Sigmoid colon (tissue), 7 donors: ENCODE data around the gene IL7R. TPM values are rescaled to one million over a fixed set of nuclear protein-coding genes. Genes with fewer than 3 reads are reported as not detected.

Experiments used
- DNase-seq: peaks from one replicate; pipeline ENCODE4 v3.0.0-alpha.2; 2019
- H3K27ac ChIP-seq, 4 donors: fragments of 200-600 bp; sonication (generic); one replicate each; pipeline ENCODE4 v1.5.1; 2016 to 2019; ENCODE audit warnings: mild to moderate bottlenecking in 1 of 4
- H3K27me3 ChIP-seq, 3 donors: fragments of 200-600 bp; sonication (generic); one replicate each; pipeline ENCODE4 v1.5.1; 2019; ENCODE audit warnings: mild to moderate bottlenecking in 1 of 3
- H3K36me3 ChIP-seq, 4 donors: fragments of 200-600 bp; sonication (generic); one replicate each; pipeline ENCODE4 v1.5.1; 2016 to 2019
- H3K4me1 ChIP-seq, 4 donors: fragments of 200-600 bp; sonication (generic); one replicate each; pipeline ENCODE4 v1.5.1; 2017 to 2019
- H3K4me3 ChIP-seq, 4 donors: fragments of 200-600 bp; sonication (generic); one replicate each; pipeline ENCODE4 v1.5.1; 2017 to 2019; ENCODE audit warnings: mild to moderate bottlenecking in 2 of 4, moderate library complexity in 1 of 4
- H3K9me3 ChIP-seq, 4 donors: fragments of 200-600 bp in 3 of 4; sonication (generic) in 3 of 4; one replicate each; pipeline versions ENCODE4 v1.5.1 to v1.6.1; 2013 to 2019
- EP300 ChIP-seq, 4 donors: sonication (generic); formaldehyde crosslinking; IDR thresholded peaks; one replicate each; pipeline ENCODE4 v1.6.1; 2017; ENCODE audit warnings: antibody characterized with exemption in 4 of 4
- POLR2A ChIP-seq, 2 donors: fragments of 450-650 bp; IDR thresholded peaks; one replicate each; pipeline ENCODE4 v1.6.1; 2016; ENCODE audit warnings: antibody characterized with exemption in 2 of 2, mild to moderate bottlenecking in 2 of 2, moderate library complexity in 2 of 2
- POLR2AphosphoS5 ChIP-seq, 4 donors: sonication (generic); formaldehyde crosslinking; IDR thresholded peaks; one replicate each; pipeline ENCODE4 v1.6.1; 2017; ENCODE audit warnings: antibody characterized with exemption in 4 of 4
- WGBS, 2 donors: extraction: QIAGEN DNeasy Blood & Tissue Kit; methylation state at CpG; one replicate each; pipeline ENCODE4 v1.1.7; 2013; 5-methylcytosine and 5-hydroxymethylcytosine counted together
- intact Hi-C: fragments of 100-400 bp; cut with DNase I; formaldehyde crosslinking; loops from one replicate; pipeline ENCODE4 v1.15.1; 2023
- polyA plus RNA-seq, 3 donors: library from polyadenylated mRNA; stranded (reverse); fragments of 200-250 nt; gene quantifications; one replicate each; pipeline ENCODE4 v1.2.3, GENCODE V29; 2013
- total RNA-seq, 4 donors: library from RNA; depleted of rRNA; stranded (reverse); fragments of >200 nt; gene quantifications; one replicate each; pipeline ENCODE4 v1.1.0, GENCODE V29; 2016
- TF ChIP-seq, protein P1 (sequence below), 4 experiments: fragments of 450-650 bp in 3 of 4; fragments of 200-600 bp in 1 of 4; IDR thresholded peaks; one replicate each; pipeline ENCODE4 v1.5.1; 2016 to 2019; ENCODE audit warnings: antibody characterized with exemption in 4 of 4, mild to moderate bottlenecking in 3 of 4, moderate library complexity in 2 of 4
- donor health status: healthy with polysubstance abuse.
- donor health status: Bipolar disorder and iron deficiency.
- donor health status: healthy.

IL7R gene
- total and polyA plus RNA-seq, 7 donors: 1.4 to 65.8 (median 3.1) TPM

DNA sequence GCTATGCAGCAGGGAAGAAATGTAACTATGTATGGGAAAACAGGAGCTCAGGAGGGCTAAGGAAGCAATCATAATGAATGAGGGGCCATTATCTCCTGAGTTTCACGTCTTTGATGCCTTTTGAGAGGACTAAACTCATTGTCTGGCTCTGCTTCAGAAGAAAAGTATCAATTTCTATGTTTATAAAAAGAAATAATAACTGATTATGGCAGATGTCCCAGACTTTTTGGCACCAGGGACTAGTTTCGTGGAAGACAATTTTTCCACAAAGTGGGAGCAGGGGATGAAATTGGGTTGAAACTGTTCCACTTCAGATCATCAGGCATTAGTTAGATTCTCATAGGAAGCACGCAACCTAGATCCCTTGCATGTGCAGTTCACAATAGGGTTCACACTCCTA, 8.7 kb upstream of the IL7R start:
- Histone ChIP-seq H3K27ac (no peak overlapping the region), H3K9me3 (no peaks in the 10 kb centered on the region), H3K36me3 (no peaks in the 10 kb centered on the region), H3K27me3 (no peaks in the 10 kb centered on the region), H3K4me3 (no peak overlapping the region), H3K4me1 (peaks cover 0 to 5% (median 0%) of the 10 kb centered on the region in 4 donors)
- 64 to 72% methylated on average over 3 of the region's 3 CpGs for WGBS, 2 donors
- no peak for TF ChIP-seq EP300 (IDR thresholded peaks at IDR 0.05)
- no peak for TF ChIP-seq POLR2AphosphoS5 (IDR thresholded peaks at IDR 0.05)
- TF ChIP-seq, protein P1, sequence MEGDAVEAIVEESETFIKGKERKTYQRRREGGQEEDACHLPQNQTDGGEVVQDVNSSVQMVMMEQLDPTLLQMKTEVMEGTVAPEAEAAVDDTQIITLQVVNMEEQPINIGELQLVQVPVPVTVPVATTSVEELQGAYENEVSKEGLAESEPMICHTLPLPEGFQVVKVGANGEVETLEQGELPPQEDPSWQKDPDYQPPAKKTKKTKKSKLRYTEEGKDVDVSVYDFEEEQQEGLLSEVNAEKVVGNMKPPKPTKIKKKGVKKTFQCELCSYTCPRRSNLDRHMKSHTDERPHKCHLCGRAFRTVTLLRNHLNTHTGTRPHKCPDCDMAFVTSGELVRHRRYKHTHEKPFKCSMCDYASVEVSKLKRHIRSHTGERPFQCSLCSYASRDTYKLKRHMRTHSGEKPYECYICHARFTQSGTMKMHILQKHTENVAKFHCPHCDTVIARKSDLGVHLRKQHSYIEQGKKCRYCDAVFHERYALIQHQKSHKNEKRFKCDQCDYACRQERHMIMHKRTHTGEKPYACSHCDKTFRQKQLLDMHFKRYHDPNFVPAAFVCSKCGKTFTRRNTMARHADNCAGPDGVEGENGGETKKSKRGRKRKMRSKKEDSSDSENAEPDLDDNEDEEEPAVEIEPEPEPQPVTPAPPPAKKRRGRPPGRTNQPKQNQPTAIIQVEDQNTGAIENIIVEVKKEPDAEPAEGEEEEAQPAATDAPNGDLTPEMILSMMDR (IDR thresholded peaks at IDR 0.05): no peak
- TF ChIP-seq POLR2A (IDR thresholded peaks at IDR 0.05): no peak
- no peak for DNase-seq
- intact Hi-C loops: no loop called here

DNA sequence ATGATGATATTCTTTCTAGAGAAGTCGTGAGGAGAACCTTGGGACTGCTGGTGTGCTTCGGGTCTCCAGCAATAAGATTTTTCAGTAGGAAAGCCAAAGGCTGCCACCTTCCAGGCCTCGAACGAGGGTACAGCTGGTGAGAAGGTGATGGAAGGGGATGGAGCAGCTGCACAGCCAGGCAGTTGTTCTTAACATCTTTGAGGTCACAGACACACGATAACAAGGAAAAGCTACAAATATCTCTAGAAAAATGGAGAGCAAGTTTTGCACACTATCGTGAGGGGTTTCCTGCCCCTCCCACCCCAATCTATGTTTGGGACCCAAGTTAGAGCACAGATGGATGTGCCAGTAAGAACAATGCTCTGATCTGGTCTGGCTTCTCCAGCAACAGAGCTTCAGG, 6.8 kb upstream of the IL7R start:
- intact Hi-C loops: no loop called here
- Histone ChIP-seq H3K27ac (no peak overlapping the region), H3K27me3 (no peaks in the 10 kb centered on the region), H3K4me3 (no peak overlapping the region), H3K9me3 (no peaks in the 10 kb centered on the region), H3K36me3 (no peaks in the 10 kb centered on the region), H3K4me1 (peaks cover 0 to 5% (median 0%) of the 10 kb centered on the region in 4 donors)
- WGBS, 2 donors: 70 to 84% methylated on average over 6 of the region's 6 CpGs
- TF ChIP-seq POLR2AphosphoS5 (IDR thresholded peaks at IDR 0.05): no peak
- TF ChIP-seq EP300 (IDR thresholded peaks at IDR 0.05): no peak
- TF ChIP-seq, protein P1 (IDR thresholded peaks at IDR 0.05): no peak
- TF ChIP-seq POLR2A (IDR thresholded peaks at IDR 0.05): no peak
- no peak for DNase-seq

DNA sequence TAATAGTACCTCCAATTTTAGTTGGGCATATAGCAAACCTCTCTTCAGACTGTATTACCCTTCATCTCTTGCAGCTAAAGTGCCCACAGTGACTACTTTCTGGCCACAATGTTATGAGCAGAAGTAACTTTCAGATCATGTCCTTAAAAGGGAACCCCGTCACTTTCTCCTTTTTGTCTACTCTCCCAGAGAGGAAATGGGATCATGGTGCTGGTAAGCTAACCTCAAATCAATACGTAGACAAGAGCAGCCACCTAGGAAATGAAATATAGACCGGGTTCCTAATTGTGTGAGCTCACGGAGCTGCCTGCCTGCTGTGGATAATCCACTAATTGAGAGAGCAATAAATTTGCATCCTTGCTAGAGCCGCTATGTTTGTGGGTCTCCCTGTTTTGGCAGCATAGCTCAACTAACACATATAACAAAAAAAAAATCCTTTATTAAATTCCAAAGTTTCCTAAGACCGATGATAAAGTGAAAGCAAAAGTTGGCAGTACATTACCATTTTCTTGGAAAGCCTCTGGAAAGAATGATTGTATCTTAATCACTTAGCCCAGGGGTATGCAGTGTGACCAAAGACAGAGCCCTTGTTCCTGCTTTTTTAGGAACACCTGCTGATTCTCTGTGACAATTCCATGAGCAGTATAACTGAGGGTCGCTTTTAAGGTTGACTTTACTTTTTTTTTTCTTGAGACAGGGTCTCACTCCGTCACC, 5.6 kb upstream of the IL7R start:
- WGBS, 2 donors: 61 to 75% methylated on average over 8 of the region's 8 CpGs
- Histone ChIP-seq H3K4me1 (peaks cover 0 to 5% (median 0%) of the 10 kb centered on the region in 4 donors), H3K27ac (no peak overlapping the region), H3K27me3 (no peaks in the 10 kb centered on the region), H3K36me3 (no peaks in the 10 kb centered on the region), H3K4me3 (peak overlapping the region in 2 of 4 donors; percentile 3 to 4), H3K9me3 (no peaks in the 10 kb centered on the region)
- TF ChIP-seq, protein P1 (IDR thresholded peaks at IDR 0.05): no peak
- TF ChIP-seq POLR2A (IDR thresholded peaks at IDR 0.05) (no peak), EP300 (IDR thresholded peaks at IDR 0.05) (no peak), POLR2AphosphoS5 (IDR thresholded peaks at IDR 0.05) (no peak)
- DNase-seq: no peak
- intact Hi-C loops: no loop called here

DNA sequence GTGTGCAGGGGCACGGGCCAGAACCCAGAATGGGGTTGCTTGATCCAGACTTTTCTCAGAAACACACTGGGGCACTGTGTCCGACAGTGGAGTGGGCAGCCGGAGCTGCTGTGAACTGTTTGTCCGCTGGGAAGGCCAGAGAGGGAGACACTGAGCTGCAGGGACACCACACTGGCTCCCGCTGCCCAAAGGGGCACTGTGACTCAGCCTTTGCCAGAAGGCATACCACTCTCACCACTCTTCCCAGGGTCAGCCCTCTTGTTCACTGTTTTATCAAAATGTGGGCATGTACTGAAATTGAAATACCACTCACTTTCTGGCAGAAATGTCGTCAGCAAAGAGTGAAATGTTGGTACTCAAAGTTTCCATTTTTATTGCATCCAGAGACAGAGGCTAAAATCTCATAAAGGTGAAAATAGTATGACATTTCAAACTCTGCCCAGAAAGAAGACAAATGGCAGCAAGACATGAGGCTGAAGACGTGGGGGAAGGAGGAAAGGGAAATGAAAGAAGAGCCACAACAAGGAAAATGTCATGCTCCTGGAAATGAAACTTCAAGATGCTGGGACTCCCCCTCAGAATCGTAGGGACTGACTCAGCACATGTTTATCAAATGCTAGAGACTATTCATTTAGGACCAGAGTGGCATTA, 4.5 kb upstream of the IL7R start:
- TF ChIP-seq POLR2AphosphoS5 (IDR thresholded peaks at IDR 0.05) (no peak), EP300 (IDR thresholded peaks at IDR 0.05) (no peak), POLR2A (IDR thresholded peaks at IDR 0.05) (no peak)
- TF ChIP-seq, protein P1 (IDR thresholded peaks at IDR 0.05): no peak
- Histone ChIP-seq H3K9me3 (no peaks in the 10 kb centered on the region), H3K4me1 (peaks cover 0 to 5% (median 0%) of the 10 kb centered on the region in 4 donors), H3K4me3 (no peak overlapping the region), H3K36me3 (no peaks in the 10 kb centered on the region), H3K27ac (no peak overlapping the region), H3K27me3 (no peaks in the 10 kb centered on the region)
- no peak for DNase-seq
- WGBS, 2 donors: 57 to 68% methylated on average over 8 of the region's 8 CpGs
- intact Hi-C loops: no loop called here
